HCT116 (cell line): ENCODE results near the gene MKRN3. TPM values are rescaled to one million over a fixed set of nuclear protein-coding genes. Genes with fewer than 3 reads are reported as not detected.

Source experiments
- ATAC-seq: fragments of 200-7000 bp; cut with Tn5 transposase; 2 replicates; pipeline ENCODE4 v1.9.1; 2020; ENCODE audit warnings: mild to moderate bottlenecking, moderate library complexity
- BruUV-seq: library from RNA; stranded (reverse); fragments of 400-500 nt; replicated peaks from 2 replicates; lab custom pipeline; 2021; lab: Mats Ljungman, UMichigan
- CTCF ChIA-PET: fragments of 300-600 bp; sonication (Branson Sonifier 250); formaldehyde crosslinking; loops from one replicate; lab custom pipeline; 2021; ENCODE audit warnings: antibody characterized with exemption; lab: Charles Lee
- POLR2A ChIA-PET: fragments of 300-600, 350-600 bp; sonication (Branson Sonifier 250); formaldehyde crosslinking; loops from one replicate; lab custom pipeline; 2021; ENCODE audit warnings: antibody characterized with exemption; lab: Charles Lee
- RAD21 ChIA-PET, 2 experiments: fragments of 300-600 bp; sonication (Branson Sonifier 250); formaldehyde crosslinking; loops; one replicate each; lab custom pipeline; 2023; ENCODE audit warnings: low total read pairs in 2 of 2; ENCODE audit not compliant: uncharacterized antibody in 2 of 2, unreplicated experiment in 2 of 2, low non-redundant PET in 1 of 2; lab: Charles Lee
- DNase-seq: peaks from one replicate; pipeline ENCODE4 v3.0.0-alpha.2; 2010; ENCODE audit warnings: low read depth, low spot score
- H2AFZ ChIP-seq: fragments of 200-600 bp; shearing (Covaris generic), sonication (generic); 2 replicates; pipeline ENCODE4 v1.6.1; 2017; ENCODE audit warnings: low read depth, mixed run types, mixed read lengths, antibody characterized with exemption, low read length; ENCODE audit not compliant: poor library complexity, severe bottlenecking
- H3K27ac ChIP-seq: 2 replicates; pipeline ENCODE4 v1.5.1; 2012; ENCODE audit warnings: low read depth, low read length
- H3K27me3 ChIP-seq: fragments of 200-600 bp; sonication (generic); 2 replicates; pipeline ENCODE4 v1.6.1; 2016; ENCODE audit warnings: mixed run types, low read length, mixed read lengths; ENCODE audit not compliant: insufficient read depth
- H3K36me3 ChIP-seq, 2 experiments: fragments of 200-500 bp in 1 of 2; fragments of 200-600 bp in 1 of 2; sonication (Bioruptor generic) in 1 of 2; sonication (generic) in 1 of 2; 2 replicates each; pipeline versions ENCODE4 v1.5.1 to v1.6.1; 2014 to 2016; ENCODE audit warnings: low read length in 2 of 2, inconsistent platforms in 1 of 2, mixed read lengths in 1 of 2, mixed run types in 1 of 2; ENCODE audit not compliant: insufficient read depth in 2 of 2, control insufficient read depth in 1 of 2
- H3K4me1 ChIP-seq, 2 experiments: fragments of 200-600 bp in 1 of 2; sonication (generic) in 1 of 2; 2 replicates each; pipeline versions ENCODE4 v1.5.1 to v1.6.1; 2012 to 2017; ENCODE audit warnings: low read length in 2 of 2, inconsistent platforms in 1 of 2, mild to moderate bottlenecking in 1 of 2, mixed read lengths in 1 of 2, mixed run types in 1 of 2, moderate library complexity in 1 of 2; ENCODE audit not compliant: insufficient read depth in 2 of 2, control insufficient read depth in 1 of 2
- H3K4me2 ChIP-seq: fragments of 200-600 bp; sonication (generic); 2 replicates; pipeline ENCODE4 v1.6.1; 2017; ENCODE audit warnings: mixed run types, low read length, mixed read lengths
- H3K4me3 ChIP-seq, 2 experiments: fragments of 200-600 bp in 1 of 2; sonication (generic) in 1 of 2; replicated peaks in 1 of 2; 2 replicates each; pipeline ENCODE4 v1.5.1; 2011 to 2016; ENCODE audit warnings: low read length in 2 of 2, control low read depth in 1 of 2, low read depth in 1 of 2, mild to moderate bottlenecking in 1 of 2, mixed read lengths in 1 of 2, mixed run types in 1 of 2
- H3K79me2 ChIP-seq: fragments of 200-600 bp; sonication (generic); 2 replicates; pipeline ENCODE4 v1.6.1; 2017; ENCODE audit warnings: mild to moderate bottlenecking, mixed run types, low read length, moderate library complexity, mixed read lengths; ENCODE audit not compliant: insufficient read depth
- H3K9ac ChIP-seq: fragments of 200-600 bp; sonication (generic); 2 replicates; pipeline ENCODE4 v1.6.1; 2016; ENCODE audit warnings: low read length, mixed read lengths
- H3K9me2 ChIP-seq: fragments of 200-600 bp; sonication (generic), shearing (Covaris generic); 2 replicates; pipeline ENCODE4 v1.6.1; 2017; ENCODE audit warnings: mixed run types, mild to moderate bottlenecking, moderate library complexity; ENCODE audit not compliant: insufficient read depth
- H3K9me3 ChIP-seq, 2 experiments: fragments of 200-500 bp in 1 of 2; fragments of 200-600 bp in 1 of 2; sonication (Bioruptor generic) in 1 of 2; sonication (generic) in 1 of 2; 2 replicates each; pipeline ENCODE4 v1.6.1; 2014 to 2017; ENCODE audit warnings: low read length in 2 of 2, mixed read lengths in 2 of 2, inconsistent platforms in 1 of 2, low read depth in 1 of 2, mild to moderate bottlenecking in 1 of 2, mixed run types in 1 of 2, moderate library complexity in 1 of 2; ENCODE audit not compliant: control insufficient read depth in 1 of 2, insufficient read depth in 1 of 2
- H4K20me1 ChIP-seq: fragments of 200-600 bp; sonication (generic), shearing (Covaris generic); 2 replicates; pipeline ENCODE4 v1.6.1; 2017; ENCODE audit warnings: mixed run types, mild to moderate bottlenecking, moderate library complexity; ENCODE audit not compliant: insufficient read depth
- CBX3 ChIP-seq: IDR thresholded peaks from 2 replicates; pipeline ENCODE4 v1.6.1; 2012; ENCODE audit warnings: low read depth
- CEBPB ChIP-seq: IDR thresholded peaks from 2 replicates; pipeline ENCODE4 v1.6.1; 2012; ENCODE audit warnings: low read depth
- EGR1 ChIP-seq: IDR thresholded peaks from 2 replicates; pipeline ENCODE4 v1.6.1; 2012; ENCODE audit warnings: low read depth
- ELF1 ChIP-seq: IDR thresholded peaks from 2 replicates; pipeline ENCODE4 v1.6.1; 2012; ENCODE audit warnings: low read depth, borderline replicate concordance
- FOSL1 ChIP-seq: IDR thresholded peaks from 2 replicates; pipeline ENCODE4 v1.6.1; 2012; ENCODE audit warnings: low read depth
- POLR2A ChIP-seq: IDR thresholded peaks from 2 replicates; pipeline ENCODE4 v1.7.0; 2011; ENCODE audit warnings: borderline replicate concordance; ENCODE audit not compliant: insufficient read depth, insufficient read length; ENCODE audit errors: extremely low read depth
- RAD21 ChIP-seq: IDR thresholded peaks from 2 replicates; pipeline ENCODE4 v1.6.1; 2012; ENCODE audit warnings: low read depth, mild to moderate bottlenecking
- REST ChIP-seq: IDR thresholded peaks from 2 replicates; pipeline ENCODE4 v1.6.1; 2012; ENCODE audit warnings: low read depth
- SRF ChIP-seq: IDR thresholded peaks from 2 replicates; pipeline ENCODE4 v1.6.1; 2012; ENCODE audit warnings: low read depth
- YY1 ChIP-seq: IDR thresholded peaks from 2 replicates; pipeline ENCODE4 v1.6.1; 2011; ENCODE audit warnings: low read length, low read depth, moderate library complexity, mild to moderate bottlenecking; ENCODE audit not compliant: insufficient replicate concordance; ENCODE audit errors: extremely low read depth
- ZNF274 ChIP-seq: fragments of 200-500 bp; sonication (Bioruptor generic); IDR thresholded peaks from 2 replicates; pipeline ENCODE4 v1.6.1; 2014; ENCODE audit warnings: mild to moderate bottlenecking, low read depth, low read length, inconsistent platforms
- intact Hi-C: fragments of 100-400 bp; cut with micrococcal nuclease; formaldehyde crosslinking; loops from 2 replicates; pipeline ENCODE4 v1.10.0; 2022
- total RNA-seq: library from RNA; stranded (reverse); gene quantifications from one replicate; pipeline ENCODE4 v1.2.1, GENCODE V29; 2021; ENCODE audit not compliant: unreplicated experiment
- TF ChIP-seq, protein P1 (sequence below): IDR thresholded peaks from 2 replicates; pipeline ENCODE4 v1.6.1; 2012
- TF ChIP-seq, protein P2 (sequence below): IDR thresholded peaks from 2 replicates; pipeline ENCODE4 v1.6.1; 2012
- TF ChIP-seq, protein P3 (sequence below), 3 experiments: fragments of 200-600 bp in 1 of 3; sonication (generic) in 1 of 3; IDR thresholded peaks in 2 of 3; conservative IDR thresholded peaks in 1 of 3; 2 replicates each; pipeline ENCODE4 v1.5.1; 2012 to 2017; ENCODE audit warnings: low read depth in 2 of 3, low read length in 2 of 3, antibody characterized with exemption in 1 of 3, borderline replicate concordance in 1 of 3, control low read depth in 1 of 3, mild to moderate bottlenecking in 1 of 3, mixed read lengths in 1 of 3, mixed run types in 1 of 3, moderate library complexity in 1 of 3; ENCODE audit not compliant: insufficient read depth in 1 of 3

Gene MKRN3
- total RNA-seq, 1 experiment from 2014 or later, result 10.1 TPM

DNA sequence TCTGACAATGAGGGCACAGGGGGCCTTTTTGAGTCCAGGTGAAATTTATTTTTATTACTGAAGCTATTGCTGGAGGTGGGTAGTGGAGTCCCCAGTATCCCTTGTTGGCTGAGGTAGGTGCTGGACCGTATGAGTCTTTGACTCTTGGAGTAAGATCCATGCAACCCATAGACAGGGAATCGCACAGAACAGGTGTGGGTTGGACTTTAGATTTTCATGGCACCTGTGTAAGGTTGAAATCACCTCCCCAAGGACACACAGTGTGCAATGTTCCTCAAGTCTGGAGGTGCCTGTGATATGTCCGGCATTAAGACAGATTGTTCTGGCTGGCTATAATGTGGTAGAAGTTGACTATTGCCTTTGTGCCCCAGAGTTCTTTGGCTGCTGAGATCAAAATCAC, 23.5 kb downstream of the MKRN3 start (continued):
- TF ChIP-seq REST (no peak), YY1 (no peak), POLR2A (no peak), CEBPB (no peak), CBX3 (no peak), EGR1 (no peak), ELF1 (no peak), RAD21 (no peak), ZNF274 (no peak)
- TF ChIP-seq, protein P1, sequence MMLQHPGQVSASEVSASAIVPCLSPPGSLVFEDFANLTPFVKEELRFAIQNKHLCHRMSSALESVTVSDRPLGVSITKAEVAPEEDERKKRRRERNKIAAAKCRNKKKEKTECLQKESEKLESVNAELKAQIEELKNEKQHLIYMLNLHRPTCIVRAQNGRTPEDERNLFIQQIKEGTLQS, result no peak

DNA sequence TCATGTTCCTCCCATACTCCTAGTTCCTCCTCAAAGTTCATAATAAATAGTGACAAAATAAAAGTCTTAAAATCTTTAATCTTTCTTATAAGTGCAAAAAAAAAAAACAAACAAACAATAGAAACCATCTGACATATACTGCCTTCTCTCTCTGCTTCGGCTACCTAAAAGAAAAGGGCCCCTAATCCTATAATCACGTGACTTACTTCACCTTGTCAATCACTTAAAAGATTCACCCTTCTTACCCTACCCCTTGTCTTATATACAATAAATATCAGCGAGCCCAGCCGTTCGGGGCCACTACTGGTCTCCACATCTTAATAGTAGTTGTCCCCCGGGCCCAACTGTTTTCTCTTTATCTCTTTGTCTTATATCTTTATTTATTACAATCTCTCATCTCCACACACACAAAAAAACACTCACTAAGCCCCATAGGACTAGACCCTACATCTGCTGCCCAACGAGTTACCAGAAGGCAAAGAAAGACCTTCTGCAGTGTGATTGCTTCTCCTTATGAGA, 28.8 kb downstream of the MKRN3 start:
- no peak overlapping the region for H3K9ac ChIP-seq
- no peak overlapping the region for H3K27ac ChIP-seq
- H2AFZ ChIP-seq, result no peak overlapping the region
- no peaks in the 10 kb centered on the region for H3K36me3 ChIP-seq
- no peak for ATAC-seq
- no peak overlapping the region for H3K4me3 ChIP-seq
- no peaks in the 10 kb centered on the region for H4K20me1 ChIP-seq
- no peak for DNase-seq
- no peak overlapping the region for H3K4me2 ChIP-seq
- no peaks in the 10 kb centered on the region for H3K9me2 ChIP-seq
- CTCF ChIA-PET, result no interaction called here
- peaks cover 2% of the 10 kb centered on the region; the same call in 1 of the 2 replicates for H3K27me3 ChIP-seq
- no peaks in the 10 kb centered on the region for H3K9me3 ChIP-seq
- RAD21 ChIA-PET, result no interaction called here
- intact Hi-C loops, result no loop called here
- BruUV-seq, result no TSS peak
- no peaks in the 10 kb centered on the region for H3K4me1 ChIP-seq
- POLR2A ChIA-PET, result no interaction called here
- TF ChIP-seq RAD21 (no peak), SRF (no peak), FOSL1 (no peak), CBX3 (no peak)
- TF ChIP-seq, protein P1, result no peak
- TF ChIP-seq, protein P2, sequence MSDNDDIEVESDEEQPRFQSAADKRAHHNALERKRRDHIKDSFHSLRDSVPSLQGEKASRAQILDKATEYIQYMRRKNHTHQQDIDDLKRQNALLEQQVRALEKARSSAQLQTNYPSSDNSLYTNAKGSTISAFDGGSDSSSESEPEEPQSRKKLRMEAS, result no peak
- TF ChIP-seq, protein P3, sequence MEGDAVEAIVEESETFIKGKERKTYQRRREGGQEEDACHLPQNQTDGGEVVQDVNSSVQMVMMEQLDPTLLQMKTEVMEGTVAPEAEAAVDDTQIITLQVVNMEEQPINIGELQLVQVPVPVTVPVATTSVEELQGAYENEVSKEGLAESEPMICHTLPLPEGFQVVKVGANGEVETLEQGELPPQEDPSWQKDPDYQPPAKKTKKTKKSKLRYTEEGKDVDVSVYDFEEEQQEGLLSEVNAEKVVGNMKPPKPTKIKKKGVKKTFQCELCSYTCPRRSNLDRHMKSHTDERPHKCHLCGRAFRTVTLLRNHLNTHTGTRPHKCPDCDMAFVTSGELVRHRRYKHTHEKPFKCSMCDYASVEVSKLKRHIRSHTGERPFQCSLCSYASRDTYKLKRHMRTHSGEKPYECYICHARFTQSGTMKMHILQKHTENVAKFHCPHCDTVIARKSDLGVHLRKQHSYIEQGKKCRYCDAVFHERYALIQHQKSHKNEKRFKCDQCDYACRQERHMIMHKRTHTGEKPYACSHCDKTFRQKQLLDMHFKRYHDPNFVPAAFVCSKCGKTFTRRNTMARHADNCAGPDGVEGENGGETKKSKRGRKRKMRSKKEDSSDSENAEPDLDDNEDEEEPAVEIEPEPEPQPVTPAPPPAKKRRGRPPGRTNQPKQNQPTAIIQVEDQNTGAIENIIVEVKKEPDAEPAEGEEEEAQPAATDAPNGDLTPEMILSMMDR (IDR thresholded peaks at IDR 0.05 in 2 of 3, conservative IDR thresholded peaks at IDR 0.05 in 1 of 3; ENCODE audit: borderline replicate concordance in 1 of 3, insufficient read depth in 1 of 3, low read depth in 2 of 3, low read length in 2 of 3), result no peak
- H3K79me2 ChIP-seq, result no peaks in the 10 kb centered on the region
